Measurements from ENCODE around the gene PSME4.
"Not testable (repeated sequence)": the region's sequence is repeated elsewhere in the genome, so short reads cannot be mapped to it uniquely, and the experiment has no call there.

The PSME4 gene

DNA sequence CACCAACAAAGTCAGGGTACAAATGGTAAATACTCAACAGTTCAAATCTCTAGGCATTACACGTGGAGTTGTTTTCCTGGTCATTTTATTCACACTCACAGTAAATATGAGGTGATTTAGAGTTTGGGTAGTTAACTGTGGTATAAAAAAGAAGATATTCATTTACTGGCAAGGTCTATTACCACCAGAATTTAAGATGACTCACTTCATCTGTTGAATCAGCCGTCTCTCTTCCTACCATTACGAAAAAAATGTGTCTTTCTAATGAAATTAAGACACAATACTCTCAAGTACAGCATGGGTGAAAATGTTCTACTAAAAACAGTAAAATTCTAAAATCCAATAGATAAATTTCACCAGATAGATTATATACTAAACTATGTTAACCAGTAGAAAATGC, 90.0 kb downstream of the PSME4 start:
- no peak for DNase-seq

GRCh38 chr2:53877556-53877955, 93.2 kb downstream of the PSME4 start:
- DNase-seq: no peak

DNA sequence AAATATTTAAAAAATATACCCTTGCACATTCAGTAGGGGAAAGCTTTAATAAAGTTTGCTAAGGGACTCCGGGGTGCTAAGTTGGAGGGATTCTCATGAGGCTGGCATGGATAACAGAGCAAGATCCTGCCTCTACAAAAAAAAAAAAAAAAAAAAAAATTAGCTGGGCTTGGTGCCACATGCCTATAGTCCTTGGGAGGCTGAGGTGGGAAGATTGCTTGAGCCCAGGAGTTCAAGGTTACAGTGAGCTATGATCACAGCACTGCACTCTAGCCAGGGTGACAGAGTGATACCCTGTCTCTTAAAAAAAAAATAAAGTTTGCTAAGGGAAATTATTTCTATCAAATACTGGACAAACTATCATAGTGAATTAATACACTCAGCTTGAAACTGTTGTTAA, 93.7 kb downstream of the PSME4 start:
- no peak for DNase-seq

- DNase-seq: no peak
Measured at GRCh38 chr2:53874401-53874950, 96.3 kb downstream of the PSME4 start.

GRCh38 chr2:53867773-53868172, 103.0 kb downstream of the PSME4 start:
- no peak for DNase-seq

- no peak for DNase-seq
Measured at GRCh38 chr2:53867169-53867568, 103.6 kb downstream of the PSME4 start.

DNA sequence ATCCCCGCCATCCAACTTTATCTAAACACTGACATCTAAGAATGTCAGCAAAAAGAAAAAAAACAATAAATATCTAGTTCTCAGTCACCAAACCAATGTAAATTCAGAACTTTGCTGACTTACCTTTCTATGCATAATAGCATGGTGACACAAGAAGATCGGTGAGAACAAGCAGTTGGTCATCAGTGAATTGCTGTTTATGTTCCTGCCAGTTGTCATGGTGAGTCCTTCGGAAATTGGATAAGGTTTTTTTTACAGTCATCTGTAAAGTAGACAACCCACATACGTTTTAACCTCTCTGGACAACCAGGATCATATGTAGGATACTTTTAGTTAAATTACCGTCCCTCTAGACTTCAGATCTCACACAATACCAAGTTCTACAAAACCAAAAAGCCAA, 104.8 kb downstream of the PSME4 start:
- DNase-seq: no peak

DNA sequence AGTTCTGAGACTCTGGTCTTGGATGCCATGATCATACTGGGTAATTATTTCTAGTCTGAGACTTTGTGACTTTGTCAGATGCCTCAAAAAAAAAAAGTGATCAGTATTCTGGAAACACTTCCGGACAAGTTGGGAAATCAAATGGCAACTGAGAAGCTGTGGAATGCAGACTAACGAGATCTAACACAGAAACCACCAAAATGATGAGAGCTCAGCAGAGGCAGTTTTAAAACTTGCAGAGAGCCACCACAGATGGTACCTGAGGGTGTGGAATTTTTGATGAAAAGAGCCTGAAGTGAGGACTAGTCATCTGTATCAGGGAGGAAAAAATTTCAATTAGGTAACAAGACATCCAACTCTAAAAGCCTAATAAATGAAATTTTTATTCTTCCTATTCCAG, 105.5 kb downstream of the PSME4 start:
- DNase-seq: no peak

- DNase-seq: no peak
Measured at GRCh38 chr2:53863538-53864227, 107.1 kb downstream of the PSME4 start.

GRCh38 chr2:53861824-53862223, 109.0 kb downstream of the PSME4 start:
- no peak for DNase-seq

DNA sequence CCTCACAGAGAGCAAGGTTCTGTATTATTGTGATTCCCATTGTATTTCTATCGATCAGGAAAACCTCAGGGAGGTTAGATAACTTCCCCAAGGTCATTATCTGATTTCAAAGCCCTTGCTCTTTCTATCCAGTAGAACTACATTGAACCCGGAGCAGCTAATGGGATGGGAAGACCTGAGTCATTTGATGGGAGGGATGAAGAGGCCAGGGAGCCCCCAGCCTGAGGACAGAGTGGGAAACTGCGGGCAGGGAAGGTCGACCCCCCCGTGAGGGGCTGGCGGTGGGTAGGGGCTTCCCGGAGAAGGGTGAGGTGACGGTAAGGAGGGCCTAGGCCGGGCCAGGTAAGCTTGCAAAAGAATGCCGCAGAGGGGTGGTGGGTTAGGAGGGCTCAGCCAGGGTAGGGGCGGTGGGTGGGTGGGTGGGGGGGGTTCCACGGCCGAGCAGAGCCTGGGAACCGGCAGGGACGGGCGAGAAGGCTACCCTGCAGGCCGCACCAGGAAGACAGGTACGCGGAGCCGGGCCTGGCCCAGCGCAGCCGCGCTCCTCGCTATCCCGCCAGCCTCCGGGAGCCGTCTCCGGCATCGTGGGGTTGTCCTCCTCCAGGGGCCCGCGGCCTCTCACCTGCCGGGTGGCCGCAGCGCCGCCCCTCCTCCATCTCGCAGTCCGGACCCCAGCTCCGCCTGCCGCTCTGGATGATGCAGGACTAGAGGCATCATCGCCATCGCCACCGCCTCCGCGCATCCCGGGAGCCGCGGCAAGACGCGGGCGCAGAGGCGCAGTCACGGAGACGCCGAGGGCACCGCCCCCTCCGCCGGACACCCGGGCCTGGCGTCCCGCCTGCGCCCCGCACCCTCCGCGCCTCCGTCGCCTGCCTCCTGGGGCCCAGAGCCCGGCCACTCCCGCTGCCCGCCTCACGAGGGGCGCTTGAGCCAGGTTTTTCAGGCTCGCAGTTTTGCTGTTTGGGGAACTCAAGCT, 111.3 kb downstream of the PSME4 start, which contains the start of gene GPR75:
Gene GPR75, minus strand, starts transcription at position 762 of the 976 bp plus-strand sequence. CDS start 5,211 bp downstream, outside the sequence.
- no peak for DNase-seq

DNA sequence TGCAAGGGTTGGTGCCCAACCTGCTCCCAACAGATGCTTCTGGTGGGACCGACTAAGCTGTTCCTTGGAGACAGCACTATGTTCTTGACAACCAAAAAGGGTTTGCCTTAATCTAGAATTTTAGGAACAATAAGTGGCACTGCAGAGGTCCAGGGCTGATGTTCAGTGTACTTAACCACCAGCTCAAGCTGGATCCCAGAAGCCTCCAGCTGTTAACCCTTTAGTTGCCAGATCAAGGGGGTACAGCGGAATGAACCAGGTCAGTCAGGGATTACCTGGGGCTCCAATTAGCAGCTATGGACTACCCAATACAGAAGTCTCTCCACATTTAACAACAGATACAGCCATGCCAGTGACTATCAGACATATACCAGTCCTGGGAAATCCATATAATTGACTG, 114.5 kb downstream of the PSME4 start:
- no peak for DNase-seq

DNA sequence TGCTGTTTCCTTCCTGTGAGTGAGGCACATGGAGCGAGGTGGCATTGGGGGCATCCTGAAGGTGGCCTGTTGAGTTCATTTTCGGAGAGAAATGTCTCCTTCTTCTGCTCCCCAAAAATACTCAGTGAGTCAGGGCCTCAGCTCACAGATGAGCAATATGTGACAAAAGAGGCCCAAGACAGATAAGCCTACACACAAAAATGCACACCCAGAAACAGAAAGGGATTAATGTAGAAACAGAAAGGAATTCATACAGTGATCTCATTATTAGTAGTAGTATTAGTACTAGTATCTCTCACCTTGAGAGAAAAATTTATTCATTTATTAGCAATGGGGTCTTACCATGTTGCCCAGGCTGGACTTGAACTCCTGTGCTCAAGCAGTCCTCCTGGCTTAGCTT, 116.1 kb downstream of the PSME4 start:
- DNase-seq: no peak

- no peak for DNase-seq
Measured at GRCh38 chr2:53852532-53852931, 118.3 kb downstream of the PSME4 start.

DNA sequence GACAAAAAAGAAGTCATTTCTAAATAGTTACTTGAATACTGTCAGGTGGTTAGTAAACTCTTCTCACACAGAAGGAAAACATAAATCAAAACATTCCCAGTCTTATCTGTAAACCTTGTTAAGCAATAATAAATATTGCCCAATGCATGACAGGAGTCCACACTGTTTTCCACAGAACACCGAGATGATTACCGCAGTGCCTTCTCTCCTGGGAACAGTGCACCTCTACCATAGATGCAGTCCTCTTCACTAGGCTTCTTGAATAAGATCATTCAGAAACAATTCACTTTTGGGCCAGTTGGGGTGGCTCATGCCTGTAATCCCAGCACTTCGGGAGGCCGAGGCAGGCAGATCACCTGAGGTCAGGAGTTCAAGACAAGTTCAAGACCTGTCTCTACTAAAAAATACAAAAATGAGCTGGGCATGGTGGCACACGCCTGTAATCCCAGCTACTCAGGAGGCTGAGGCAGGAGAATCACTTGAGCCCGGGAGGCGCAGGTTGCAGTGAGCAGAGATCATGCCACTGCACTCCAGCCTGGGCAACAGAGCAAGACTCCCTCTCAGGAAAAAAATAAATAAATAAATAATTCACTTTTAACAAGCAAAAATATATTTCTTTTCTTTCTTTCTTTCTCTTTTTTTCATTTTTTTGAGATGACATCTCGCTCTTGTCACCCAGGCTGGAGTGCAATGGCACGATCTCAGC, 119.6 kb downstream of the PSME4 start:
- DNase-seq: not testable (repeated sequence)

- DNase-seq: no peak
Measured at GRCh38 chr2:53848062-53848461, 122.7 kb downstream of the PSME4 start.

DNA sequence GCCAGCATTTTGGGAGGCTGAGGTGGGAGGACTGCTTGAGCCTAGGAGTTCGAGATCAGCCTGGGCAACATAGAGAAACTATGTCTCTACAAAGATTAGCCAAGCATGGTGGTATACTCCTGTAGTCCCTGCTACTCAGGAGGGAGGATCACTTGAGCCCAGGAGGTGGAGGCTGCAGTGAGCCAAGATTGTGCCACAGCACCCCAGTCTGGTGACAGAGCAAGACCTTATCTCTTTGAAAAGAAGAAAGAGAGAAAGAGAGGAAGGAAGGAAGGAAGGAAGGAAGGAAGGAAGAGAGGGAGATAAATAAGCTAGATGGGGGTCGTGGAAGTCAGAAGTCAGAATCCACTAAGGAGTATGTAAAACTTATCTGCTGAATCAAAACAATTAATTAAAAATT, 127.2 kb downstream of the PSME4 start:
- no peak for DNase-seq

GRCh38 chr2:53842891-53843290, 127.9 kb downstream of the PSME4 start:
- DNase-seq: no peak

DNA sequence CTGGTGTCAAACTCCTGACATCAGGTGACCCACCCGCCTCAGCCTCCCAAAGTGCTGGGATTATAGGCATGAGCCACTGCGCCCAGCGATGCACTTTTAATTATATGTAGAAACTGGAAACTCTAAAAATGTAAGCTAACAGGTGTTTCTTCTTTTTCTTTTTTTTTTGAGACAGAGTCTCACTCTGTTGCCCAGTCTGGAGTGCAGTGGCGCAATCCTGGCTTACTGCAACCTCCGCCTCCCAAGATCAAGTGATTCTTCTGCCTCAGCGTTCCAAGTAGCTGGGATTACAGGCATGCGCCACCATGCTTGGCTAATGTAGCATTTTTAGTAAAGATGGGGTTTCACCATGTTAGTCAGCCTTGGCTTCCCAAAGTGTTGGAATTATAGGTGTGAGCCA, 129.1 kb downstream of the PSME4 start:
- DNase-seq: not testable (repeated sequence)

DNA sequence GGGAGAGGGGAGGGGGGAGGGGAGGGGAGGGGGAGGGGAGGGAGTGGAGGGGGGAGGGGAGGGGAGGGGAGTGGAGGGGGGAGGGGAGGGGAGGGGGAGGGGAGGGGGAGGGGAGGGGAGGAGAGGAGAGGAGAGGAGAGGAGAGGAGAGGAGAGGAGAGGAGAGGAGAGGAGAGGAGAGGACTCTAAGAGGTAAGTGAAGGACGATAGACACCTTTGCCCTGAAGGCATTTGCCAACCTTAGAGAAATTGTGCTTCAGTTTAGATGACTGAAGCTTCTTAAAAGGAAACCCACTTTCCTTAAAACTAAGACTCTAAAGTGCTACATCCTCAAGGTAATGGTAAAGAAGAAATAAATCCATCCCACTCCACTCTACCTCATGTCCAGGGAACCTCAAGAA, 130.2 kb downstream of the PSME4 start:
- DNase-seq: no peak

- not testable (repeated sequence) for DNase-seq
Measured at GRCh38 chr2:53829980-53830290, 140.9 kb downstream of the PSME4 start.

DNA sequence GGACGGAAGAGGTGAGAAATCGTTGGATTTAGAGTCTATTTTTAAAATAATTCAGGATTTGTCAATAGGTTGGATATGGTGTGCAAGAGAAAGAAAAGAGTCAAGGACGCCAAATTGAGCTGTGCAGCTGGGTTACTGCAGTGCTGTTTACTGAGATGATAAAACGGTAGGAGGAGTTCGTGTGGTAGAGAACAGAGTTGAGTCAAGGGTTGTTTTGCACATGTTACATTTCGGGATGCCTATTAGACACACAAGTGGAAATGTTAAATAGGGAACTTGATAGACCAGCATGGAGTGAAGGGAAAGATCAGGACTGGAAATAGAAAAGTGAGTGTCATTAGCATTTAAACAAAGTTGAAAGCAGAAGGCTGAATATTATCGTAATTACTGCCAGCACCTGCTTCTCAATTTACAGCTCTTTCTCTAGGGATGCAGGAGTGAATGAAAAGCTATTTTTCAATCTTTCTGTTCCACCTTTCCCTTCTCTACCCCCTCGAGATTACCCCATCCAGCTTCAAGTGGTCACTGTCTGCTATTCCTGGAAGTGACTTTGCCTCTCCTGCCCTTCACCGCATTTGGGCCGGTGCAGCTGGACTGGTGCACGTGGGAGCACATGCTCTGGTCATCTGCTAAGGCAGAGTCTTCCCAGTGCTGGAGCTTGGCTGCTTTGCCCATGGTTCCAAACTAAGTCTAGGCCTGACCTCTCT, 141.4 kb downstream of the PSME4 start:
- no peak for DNase-seq

GRCh38 chr2:53828331-53828730, 142.5 kb downstream of the PSME4 start:
- DNase-seq: no peak

All from stimulated activated CD4-positive, alpha-beta T cell treated with anti-CD3 and anti-CD28 coated beads, Interleukin-4, amount 100 ng/mL, for 24 hours (primary cell).